GM21786 (cell line): ENCODE data around the gene SRCIN1.
"Not testable (repeated sequence)": the region's sequence is repeated elsewhere in the genome, so short reads cannot be mapped to it uniquely, and the experiment has no call there.

Source experiments
- ATAC-seq: cut with Tn5 transposase; IDR thresholded peaks from one replicate; pipeline ENCODE4 v1.9.1; 2021; ENCODE audit not compliant: unreplicated experiment

Gene SRCIN1

GRCh38 chr17:38526526-38526925, 79.2 kb downstream of the SRCIN1 start:
- not testable (repeated sequence) for ATAC-seq

GRCh38 chr17:38512473-38513058, 93.2 kb downstream of the SRCIN1 start:
- no peak for ATAC-seq

- ATAC-seq, result no peak
Observed at GRCh38 chr17:38511150-38512108, 94.3 kb downstream of the SRCIN1 start.

GRCh38 chr17:38510421-38511149, 95.2 kb downstream of the SRCIN1 start:
- no peak for ATAC-seq

- ATAC-seq, result no peak
Observed at GRCh38 chr17:38509772-38510420, 95.9 kb downstream of the SRCIN1 start.

- ATAC-seq, result no peak
Observed at GRCh38 chr17:38508954-38509771, 96.6 kb downstream of the SRCIN1 start.

GRCh38 chr17:38508570-38508950, 97.2 kb downstream of the SRCIN1 start:
- ATAC-seq, result no peak

- ATAC-seq, result no peak
Observed at GRCh38 chr17:38507921-38508569, 97.7 kb downstream of the SRCIN1 start.

- no peak for ATAC-seq
Observed at GRCh38 chr17:38507436-38507835, 98.3 kb downstream of the SRCIN1 start.

GRCh38 chr17:38504216-38504615, 101.5 kb downstream of the SRCIN1 start:
- no peak for ATAC-seq

- not testable (repeated sequence) for ATAC-seq
Observed at GRCh38 chr17:38503286-38503913, 102.4 kb downstream of the SRCIN1 start.

GRCh38 chr17:38501718-38502117, 104.0 kb downstream of the SRCIN1 start:
- not testable (repeated sequence) for ATAC-seq

- ATAC-seq, result not testable (repeated sequence)
Observed at GRCh38 chr17:38499230-38499629, 106.5 kb downstream of the SRCIN1 start.

GRCh38 chr17:38498353-38498752, 107.4 kb downstream of the SRCIN1 start:
- ATAC-seq, result no peak

GRCh38 chr17:38497656-38498055, 108.1 kb downstream of the SRCIN1 start:
- ATAC-seq, result not testable (repeated sequence)

GRCh38 chr17:38494152-38494551, 111.6 kb downstream of the SRCIN1 start:
- not testable (repeated sequence) for ATAC-seq

GRCh38 chr17:38492067-38493040, 113.4 kb downstream of the SRCIN1 start:
- ATAC-seq, result not testable (repeated sequence)
